Measurements from ENCODE around the gene CSTB.

CSTB gene

DNA sequence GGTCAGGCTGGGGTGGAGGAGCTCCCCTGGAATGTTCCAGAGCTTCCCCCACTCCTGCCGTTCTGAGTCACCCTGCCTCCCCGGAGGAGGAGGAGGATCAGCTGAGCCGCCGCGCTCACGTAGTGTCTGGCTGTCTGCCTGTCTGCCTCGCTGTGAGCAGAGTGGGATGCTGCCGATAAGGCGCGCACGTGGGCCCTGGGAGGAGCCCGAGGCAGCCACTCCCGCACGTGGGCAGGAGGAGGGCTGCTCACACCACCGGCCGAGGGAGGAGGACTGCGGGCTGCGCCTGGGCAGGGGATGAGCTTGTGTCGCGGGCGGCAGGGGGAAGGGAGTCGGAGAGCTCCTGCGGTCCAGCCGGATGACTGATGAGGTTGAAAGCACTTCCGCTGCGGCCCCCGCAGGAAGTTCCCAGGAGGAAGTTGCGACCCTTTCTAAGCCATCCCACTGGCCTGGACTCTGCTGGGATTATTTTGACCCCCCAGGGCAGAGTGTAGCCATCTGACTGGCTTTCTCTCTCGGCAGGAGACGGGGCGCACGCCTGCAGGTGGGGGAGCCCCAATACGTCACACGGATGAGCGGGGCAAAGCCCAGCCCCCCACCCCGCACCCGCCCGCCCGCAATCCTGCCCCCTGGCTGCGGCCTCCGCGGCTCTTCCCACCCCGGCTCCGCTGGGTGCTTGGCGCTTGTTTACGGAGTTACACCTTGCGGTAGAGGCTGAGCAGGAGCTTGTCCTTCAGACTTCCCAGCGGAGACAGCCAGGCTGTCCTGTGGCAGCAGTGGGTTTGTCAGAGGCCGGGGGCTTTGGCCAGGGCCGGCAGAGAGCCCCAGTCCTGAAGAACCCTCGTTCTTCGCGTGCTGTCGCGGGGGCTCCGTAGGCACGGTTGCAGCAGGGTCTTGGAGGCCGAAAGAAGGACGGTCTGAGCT, 47.4 kb downstream of the CSTB start (continued):
- TF ChIP-seq ZFP69B (tag by site-specific recombination; IDR thresholded peaks at IDR 0.05) (peak; percentile 86), ZNF248 (tag by site-specific recombination; IDR thresholded peaks at IDR 0.05) (no peak), ZNF394 (tag by site-specific recombination; IDR thresholded peaks at IDR 0.05; ENCODE audit: borderline replicate concordance) (peak; percentile 100), HOXC10 (CRISPR knock-in tag; IDR thresholded peaks at IDR 0.05) (no peak), ZBTB1 (tag by site-specific recombination; IDR thresholded peaks at IDR 0.05) (peak; percentile 49; the same call in 1 of the 2 replicates), ZNF610 (tag by site-specific recombination; IDR thresholded peaks at IDR 0.05; ENCODE audit: borderline replicate concordance) (peak; percentile 91), ZSCAN23 (tag by site-specific recombination; IDR thresholded peaks at IDR 0.05) (peak; percentile 98), HOXD13 (CRISPR knock-in tag; IDR thresholded peaks at IDR 0.05; ENCODE audit: borderline replicate concordance) (no peak)
- TF ChIP-seq, protein P1, sequence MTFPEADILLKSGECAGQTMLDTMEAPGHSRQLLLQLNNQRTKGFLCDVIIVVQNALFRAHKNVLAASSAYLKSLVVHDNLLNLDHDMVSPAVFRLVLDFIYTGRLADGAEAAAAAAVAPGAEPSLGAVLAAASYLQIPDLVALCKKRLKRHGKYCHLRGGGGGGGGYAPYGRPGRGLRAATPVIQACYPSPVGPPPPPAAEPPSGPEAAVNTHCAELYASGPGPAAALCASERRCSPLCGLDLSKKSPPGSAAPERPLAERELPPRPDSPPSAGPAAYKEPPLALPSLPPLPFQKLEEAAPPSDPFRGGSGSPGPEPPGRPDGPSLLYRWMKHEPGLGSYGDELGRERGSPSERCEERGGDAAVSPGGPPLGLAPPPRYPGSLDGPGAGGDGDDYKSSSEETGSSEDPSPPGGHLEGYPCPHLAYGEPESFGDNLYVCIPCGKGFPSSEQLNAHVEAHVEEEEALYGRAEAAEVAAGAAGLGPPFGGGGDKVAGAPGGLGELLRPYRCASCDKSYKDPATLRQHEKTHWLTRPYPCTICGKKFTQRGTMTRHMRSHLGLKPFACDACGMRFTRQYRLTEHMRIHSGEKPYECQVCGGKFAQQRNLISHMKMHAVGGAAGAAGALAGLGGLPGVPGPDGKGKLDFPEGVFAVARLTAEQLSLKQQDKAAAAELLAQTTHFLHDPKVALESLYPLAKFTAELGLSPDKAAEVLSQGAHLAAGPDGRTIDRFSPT (tag by site-specific recombination; IDR thresholded peaks at IDR 0.05): peak; percentile 73
- TF ChIP-seq, protein P2, sequence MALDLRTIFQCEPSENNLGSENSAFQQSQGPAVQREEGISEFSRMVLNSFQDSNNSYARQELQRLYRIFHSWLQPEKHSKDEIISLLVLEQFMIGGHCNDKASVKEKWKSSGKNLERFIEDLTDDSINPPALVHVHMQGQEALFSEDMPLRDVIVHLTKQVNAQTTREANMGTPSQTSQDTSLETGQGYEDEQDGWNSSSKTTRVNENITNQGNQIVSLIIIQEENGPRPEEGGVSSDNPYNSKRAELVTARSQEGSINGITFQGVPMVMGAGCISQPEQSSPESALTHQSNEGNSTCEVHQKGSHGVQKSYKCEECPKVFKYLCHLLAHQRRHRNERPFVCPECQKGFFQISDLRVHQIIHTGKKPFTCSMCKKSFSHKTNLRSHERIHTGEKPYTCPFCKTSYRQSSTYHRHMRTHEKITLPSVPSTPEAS (tag by site-specific recombination; IDR thresholded peaks at IDR 0.05): peak; percentile 69
- TF ChIP-seq, protein P3, sequence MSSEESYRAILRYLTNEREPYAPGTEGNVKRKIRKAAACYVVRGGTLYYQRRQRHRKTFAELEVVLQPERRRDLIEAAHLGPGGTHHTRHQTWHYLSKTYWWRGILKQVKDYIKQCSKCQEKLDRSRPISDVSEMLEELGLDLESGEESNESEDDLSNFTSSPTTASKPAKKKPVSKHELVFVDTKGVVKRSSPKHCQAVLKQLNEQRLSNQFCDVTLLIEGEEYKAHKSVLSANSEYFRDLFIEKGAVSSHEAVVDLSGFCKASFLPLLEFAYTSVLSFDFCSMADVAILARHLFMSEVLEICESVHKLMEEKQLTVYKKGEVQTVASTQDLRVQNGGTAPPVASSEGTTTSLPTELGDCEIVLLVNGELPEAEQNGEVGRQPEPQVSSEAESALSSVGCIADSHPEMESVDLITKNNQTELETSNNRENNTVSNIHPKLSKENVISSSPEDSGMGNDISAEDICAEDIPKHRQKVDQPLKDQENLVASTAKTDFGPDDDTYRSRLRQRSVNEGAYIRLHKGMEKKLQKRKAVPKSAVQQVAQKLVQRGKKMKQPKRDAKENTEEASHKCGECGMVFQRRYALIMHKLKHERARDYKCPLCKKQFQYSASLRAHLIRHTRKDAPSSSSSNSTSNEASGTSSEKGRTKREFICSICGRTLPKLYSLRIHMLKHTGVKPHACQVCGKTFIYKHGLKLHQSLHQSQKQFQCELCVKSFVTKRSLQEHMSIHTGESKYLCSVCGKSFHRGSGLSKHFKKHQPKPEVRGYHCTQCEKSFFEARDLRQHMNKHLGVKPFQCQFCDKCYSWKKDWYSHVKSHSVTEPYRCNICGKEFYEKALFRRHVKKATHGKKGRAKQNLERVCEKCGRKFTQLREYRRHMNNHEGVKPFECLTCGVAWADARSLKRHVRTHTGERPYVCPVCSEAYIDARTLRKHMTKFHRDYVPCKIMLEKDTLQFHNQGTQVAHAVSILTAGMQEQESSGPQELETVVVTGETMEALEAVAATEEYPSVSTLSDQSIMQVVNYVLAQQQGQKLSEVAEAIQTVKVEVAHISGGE (tag by site-specific recombination; conservative IDR thresholded peaks at IDR 0.05; ENCODE audit: low read depth): peak; percentile 99
- TF ChIP-seq, protein P4, sequence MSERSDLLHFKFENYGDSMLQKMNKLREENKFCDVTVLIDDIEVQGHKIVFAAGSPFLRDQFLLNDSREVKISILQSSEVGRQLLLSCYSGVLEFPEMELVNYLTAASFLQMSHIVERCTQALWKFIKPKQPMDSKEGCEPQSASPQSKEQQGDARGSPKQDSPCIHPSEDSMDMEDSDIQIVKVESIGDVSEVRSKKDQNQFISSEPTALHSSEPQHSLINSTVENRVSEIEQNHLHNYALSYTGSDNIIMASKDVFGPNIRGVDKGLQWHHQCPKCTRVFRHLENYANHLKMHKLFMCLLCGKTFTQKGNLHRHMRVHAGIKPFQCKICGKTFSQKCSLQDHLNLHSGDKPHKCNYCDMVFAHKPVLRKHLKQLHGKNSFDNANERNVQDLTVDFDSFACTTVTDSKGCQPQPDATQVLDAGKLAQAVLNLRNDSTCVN (tag by site-specific recombination; optimal IDR thresholded peaks at IDR 0.05): peak; percentile 91
- TF ChIP-seq, protein P5, sequence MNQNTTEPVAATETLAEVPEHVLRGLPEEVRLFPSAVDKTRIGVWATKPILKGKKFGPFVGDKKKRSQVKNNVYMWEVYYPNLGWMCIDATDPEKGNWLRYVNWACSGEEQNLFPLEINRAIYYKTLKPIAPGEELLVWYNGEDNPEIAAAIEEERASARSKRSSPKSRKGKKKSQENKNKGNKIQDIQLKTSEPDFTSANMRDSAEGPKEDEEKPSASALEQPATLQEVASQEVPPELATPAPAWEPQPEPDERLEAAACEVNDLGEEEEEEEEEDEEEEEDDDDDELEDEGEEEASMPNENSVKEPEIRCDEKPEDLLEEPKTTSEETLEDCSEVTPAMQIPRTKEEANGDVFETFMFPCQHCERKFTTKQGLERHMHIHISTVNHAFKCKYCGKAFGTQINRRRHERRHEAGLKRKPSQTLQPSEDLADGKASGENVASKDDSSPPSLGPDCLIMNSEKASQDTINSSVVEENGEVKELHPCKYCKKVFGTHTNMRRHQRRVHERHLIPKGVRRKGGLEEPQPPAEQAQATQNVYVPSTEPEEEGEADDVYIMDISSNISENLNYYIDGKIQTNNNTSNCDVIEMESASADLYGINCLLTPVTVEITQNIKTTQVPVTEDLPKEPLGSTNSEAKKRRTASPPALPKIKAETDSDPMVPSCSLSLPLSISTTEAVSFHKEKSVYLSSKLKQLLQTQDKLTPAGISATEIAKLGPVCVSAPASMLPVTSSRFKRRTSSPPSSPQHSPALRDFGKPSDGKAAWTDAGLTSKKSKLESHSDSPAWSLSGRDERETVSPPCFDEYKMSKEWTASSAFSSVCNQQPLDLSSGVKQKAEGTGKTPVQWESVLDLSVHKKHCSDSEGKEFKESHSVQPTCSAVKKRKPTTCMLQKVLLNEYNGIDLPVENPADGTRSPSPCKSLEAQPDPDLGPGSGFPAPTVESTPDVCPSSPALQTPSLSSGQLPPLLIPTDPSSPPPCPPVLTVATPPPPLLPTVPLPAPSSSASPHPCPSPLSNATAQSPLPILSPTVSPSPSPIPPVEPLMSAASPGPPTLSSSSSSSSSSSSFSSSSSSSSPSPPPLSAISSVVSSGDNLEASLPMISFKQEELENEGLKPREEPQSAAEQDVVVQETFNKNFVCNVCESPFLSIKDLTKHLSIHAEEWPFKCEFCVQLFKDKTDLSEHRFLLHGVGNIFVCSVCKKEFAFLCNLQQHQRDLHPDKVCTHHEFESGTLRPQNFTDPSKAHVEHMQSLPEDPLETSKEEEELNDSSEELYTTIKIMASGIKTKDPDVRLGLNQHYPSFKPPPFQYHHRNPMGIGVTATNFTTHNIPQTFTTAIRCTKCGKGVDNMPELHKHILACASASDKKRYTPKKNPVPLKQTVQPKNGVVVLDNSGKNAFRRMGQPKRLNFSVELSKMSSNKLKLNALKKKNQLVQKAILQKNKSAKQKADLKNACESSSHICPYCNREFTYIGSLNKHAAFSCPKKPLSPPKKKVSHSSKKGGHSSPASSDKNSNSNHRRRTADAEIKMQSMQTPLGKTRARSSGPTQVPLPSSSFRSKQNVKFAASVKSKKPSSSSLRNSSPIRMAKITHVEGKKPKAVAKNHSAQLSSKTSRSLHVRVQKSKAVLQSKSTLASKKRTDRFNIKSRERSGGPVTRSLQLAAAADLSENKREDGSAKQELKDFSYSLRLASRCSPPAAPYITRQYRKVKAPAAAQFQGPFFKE (tag by site-specific recombination; IDR thresholded peaks at IDR 0.05; ENCODE audit: borderline replicate concordance): no peak
- TF ChIP-seq, protein P6, sequence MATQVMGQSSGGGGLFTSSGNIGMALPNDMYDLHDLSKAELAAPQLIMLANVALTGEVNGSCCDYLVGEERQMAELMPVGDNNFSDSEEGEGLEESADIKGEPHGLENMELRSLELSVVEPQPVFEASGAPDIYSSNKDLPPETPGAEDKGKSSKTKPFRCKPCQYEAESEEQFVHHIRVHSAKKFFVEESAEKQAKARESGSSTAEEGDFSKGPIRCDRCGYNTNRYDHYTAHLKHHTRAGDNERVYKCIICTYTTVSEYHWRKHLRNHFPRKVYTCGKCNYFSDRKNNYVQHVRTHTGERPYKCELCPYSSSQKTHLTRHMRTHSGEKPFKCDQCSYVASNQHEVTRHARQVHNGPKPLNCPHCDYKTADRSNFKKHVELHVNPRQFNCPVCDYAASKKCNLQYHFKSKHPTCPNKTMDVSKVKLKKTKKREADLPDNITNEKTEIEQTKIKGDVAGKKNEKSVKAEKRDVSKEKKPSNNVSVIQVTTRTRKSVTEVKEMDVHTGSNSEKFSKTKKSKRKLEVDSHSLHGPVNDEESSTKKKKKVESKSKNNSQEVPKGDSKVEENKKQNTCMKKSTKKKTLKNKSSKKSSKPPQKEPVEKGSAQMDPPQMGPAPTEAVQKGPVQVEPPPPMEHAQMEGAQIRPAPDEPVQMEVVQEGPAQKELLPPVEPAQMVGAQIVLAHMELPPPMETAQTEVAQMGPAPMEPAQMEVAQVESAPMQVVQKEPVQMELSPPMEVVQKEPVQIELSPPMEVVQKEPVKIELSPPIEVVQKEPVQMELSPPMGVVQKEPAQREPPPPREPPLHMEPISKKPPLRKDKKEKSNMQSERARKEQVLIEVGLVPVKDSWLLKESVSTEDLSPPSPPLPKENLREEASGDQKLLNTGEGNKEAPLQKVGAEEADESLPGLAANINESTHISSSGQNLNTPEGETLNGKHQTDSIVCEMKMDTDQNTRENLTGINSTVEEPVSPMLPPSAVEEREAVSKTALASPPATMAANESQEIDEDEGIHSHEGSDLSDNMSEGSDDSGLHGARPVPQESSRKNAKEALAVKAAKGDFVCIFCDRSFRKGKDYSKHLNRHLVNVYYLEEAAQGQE (tag by site-specific recombination; IDR thresholded peaks at IDR 0.05): peak; percentile 87
- TF ChIP-seq, protein P7, sequence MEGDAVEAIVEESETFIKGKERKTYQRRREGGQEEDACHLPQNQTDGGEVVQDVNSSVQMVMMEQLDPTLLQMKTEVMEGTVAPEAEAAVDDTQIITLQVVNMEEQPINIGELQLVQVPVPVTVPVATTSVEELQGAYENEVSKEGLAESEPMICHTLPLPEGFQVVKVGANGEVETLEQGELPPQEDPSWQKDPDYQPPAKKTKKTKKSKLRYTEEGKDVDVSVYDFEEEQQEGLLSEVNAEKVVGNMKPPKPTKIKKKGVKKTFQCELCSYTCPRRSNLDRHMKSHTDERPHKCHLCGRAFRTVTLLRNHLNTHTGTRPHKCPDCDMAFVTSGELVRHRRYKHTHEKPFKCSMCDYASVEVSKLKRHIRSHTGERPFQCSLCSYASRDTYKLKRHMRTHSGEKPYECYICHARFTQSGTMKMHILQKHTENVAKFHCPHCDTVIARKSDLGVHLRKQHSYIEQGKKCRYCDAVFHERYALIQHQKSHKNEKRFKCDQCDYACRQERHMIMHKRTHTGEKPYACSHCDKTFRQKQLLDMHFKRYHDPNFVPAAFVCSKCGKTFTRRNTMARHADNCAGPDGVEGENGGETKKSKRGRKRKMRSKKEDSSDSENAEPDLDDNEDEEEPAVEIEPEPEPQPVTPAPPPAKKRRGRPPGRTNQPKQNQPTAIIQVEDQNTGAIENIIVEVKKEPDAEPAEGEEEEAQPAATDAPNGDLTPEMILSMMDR (tag by site-specific recombination; IDR thresholded peaks at IDR 0.05): peak; percentile 49; the same call in 1 of the 2 replicates
